Chondrocyte (in vitro differentiated cells): Measurements from ENCODE around the gene ADRA2B. TPM values are rescaled to one million over a fixed set of nuclear protein-coding genes. Genes with fewer than 3 reads are reported as not detected.

Source experiments
- DNase-seq: peaks from one replicate; pipeline ENCODE4 v3.0.0; 2021; ENCODE audit warnings: mixed read lengths, low spot score
- H3K27ac Mint-ChIP-seq: one replicate; pipeline ENCODE4 v1.8.0; 2021; ENCODE audit warnings: mild to moderate bottlenecking, moderate library complexity, mixed read lengths; ENCODE audit not compliant: unreplicated experiment
- H3K27me3 Mint-ChIP-seq: 2 replicates; pipeline ENCODE4 v1.8.0; 2021; ENCODE audit warnings: low read depth, mixed read lengths
- H3K36me3 Mint-ChIP-seq: 2 replicates; pipeline ENCODE4 v1.8.0; 2021; ENCODE audit warnings: low read depth, mixed read lengths
- H3K4me1 Mint-ChIP-seq: 2 replicates; pipeline ENCODE4 v1.8.0; 2021; ENCODE audit warnings: low read depth, mild to moderate bottlenecking, mixed read lengths
- H3K4me3 Mint-ChIP-seq: one replicate; pipeline ENCODE4 v1.8.0; 2021; ENCODE audit warnings: mild to moderate bottlenecking, moderate library complexity, mixed read lengths; ENCODE audit not compliant: unreplicated experiment
- H3K9me3 Mint-ChIP-seq: 2 replicates; pipeline ENCODE4 v1.8.0; 2021; ENCODE audit warnings: low read depth, mixed read lengths
- total RNA-seq: library from RNA; stranded (reverse); gene quantifications from 3 replicates; pipeline ENCODE4 v1.2.1, GENCODE V29; 2021
- TF ChIP-seq, protein P1 (sequence below): fragments of 200-600 bp; sonication (generic); IDR thresholded peaks from 2 replicates; pipeline ENCODE4 v1.5.0; 2021; ENCODE audit warnings: antibody characterized with exemption, mild to moderate bottlenecking, moderate library complexity

Gene ADRA2B
- total RNA-seq, 1 donor from 2014 or later, result 0.07 TPM

DNA sequence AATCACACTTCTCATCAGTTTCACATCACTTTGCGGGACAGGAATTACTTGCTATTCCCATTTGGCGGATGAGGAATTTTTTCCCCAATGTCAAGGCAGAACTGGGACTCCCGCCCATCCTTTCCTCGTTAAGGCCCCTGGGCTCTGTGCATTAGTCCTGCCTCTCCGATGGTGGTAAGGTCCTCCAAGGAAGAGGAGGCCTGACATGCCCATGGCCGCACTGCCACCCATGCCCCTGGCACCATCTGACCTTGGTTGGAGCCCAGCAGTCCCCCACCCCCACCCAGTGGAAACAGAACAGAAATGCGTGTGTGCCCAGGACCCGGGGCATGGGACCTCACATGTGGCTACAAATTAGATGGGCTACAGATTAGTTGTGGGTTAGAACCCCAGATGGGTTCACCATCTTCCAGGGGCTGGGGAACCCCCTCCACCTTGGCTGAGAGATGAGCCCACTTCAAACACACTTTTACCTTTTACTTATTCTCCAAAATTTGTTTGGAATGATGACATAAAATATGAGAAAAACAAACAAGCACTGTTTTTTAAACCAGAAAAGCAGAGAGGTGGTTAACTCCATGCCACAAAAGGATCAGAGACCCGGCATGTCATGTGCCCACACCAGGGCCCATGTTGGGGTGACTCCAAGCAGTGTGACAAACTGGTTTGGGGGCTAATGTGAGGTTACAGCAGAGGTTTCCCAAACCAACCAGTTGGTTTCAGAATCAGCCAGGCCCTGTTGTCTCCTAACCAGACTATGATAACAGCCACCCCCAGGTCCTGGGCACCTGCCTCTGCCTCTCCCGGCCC, 39.8 kb upstream of the ADRA2B start:
- TF ChIP-seq, protein P1, sequence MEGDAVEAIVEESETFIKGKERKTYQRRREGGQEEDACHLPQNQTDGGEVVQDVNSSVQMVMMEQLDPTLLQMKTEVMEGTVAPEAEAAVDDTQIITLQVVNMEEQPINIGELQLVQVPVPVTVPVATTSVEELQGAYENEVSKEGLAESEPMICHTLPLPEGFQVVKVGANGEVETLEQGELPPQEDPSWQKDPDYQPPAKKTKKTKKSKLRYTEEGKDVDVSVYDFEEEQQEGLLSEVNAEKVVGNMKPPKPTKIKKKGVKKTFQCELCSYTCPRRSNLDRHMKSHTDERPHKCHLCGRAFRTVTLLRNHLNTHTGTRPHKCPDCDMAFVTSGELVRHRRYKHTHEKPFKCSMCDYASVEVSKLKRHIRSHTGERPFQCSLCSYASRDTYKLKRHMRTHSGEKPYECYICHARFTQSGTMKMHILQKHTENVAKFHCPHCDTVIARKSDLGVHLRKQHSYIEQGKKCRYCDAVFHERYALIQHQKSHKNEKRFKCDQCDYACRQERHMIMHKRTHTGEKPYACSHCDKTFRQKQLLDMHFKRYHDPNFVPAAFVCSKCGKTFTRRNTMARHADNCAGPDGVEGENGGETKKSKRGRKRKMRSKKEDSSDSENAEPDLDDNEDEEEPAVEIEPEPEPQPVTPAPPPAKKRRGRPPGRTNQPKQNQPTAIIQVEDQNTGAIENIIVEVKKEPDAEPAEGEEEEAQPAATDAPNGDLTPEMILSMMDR, result no peak
- Mint-ChIP-seq H3K27me3 (peaks cover 8% of the 10 kb centered on the region), H3K9me3 (peaks cover 4% of the 10 kb centered on the region), H3K4me1 (no peaks in the 10 kb centered on the region), H3K4me3 (no peak overlapping the region), H3K36me3 (no peaks in the 10 kb centered on the region), H3K27ac (no peak overlapping the region)
- DNase-seq, result peak; percentile 48

DNA sequence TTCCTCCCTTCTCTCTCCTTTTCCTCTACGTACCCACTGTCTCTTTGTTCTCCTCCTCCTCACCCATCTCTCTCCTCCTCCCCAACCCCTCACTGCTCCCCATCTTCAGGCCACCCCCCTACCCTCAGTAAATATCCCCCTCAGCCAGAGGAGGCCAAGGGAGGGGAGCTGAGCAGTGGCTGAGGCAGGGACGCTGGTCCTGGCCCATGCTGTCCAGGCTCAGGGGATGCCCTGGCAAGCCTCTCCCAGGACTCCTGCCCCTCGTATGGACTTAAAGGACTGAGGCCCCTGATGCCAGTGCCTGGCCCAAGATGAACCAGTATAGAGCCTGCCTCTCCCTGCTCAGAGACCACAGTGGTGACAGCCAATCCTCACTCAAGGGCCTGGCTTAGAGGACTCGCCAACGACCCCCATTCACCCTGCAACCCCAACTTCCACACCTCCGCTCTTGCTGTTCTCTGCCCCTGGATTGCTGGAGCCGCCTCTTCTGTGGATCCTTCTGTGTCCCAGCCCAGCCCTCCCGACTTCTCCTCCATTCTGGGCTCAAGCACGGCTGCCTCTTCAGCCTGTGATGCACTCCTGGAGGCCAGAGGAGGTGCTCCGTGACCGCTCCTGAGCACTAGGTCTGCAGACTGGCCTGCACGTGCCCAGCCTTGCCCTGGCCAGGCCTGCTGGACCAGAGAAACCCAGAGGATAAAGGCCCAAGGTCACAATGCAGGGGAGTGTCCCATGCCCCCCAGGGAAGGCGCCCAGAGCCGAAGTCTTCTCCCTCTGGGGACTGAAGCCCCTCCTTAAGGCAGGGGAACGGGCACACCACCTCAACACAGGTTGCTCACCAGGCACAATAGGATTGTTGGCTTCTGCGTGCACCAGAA, 38.4 kb upstream of the ADRA2B start:
- DNase-seq, result peak; percentile 71
- Mint-ChIP-seq H3K4me1 (no peaks in the 10 kb centered on the region), H3K4me3 (no peak overlapping the region), H3K9me3 (no peaks in the 10 kb centered on the region), H3K36me3 (no peaks in the 10 kb centered on the region), H3K27me3 (peaks cover 8% of the 10 kb centered on the region), H3K27ac (no peak overlapping the region)
- TF ChIP-seq, protein P1, result no peak

DNA sequence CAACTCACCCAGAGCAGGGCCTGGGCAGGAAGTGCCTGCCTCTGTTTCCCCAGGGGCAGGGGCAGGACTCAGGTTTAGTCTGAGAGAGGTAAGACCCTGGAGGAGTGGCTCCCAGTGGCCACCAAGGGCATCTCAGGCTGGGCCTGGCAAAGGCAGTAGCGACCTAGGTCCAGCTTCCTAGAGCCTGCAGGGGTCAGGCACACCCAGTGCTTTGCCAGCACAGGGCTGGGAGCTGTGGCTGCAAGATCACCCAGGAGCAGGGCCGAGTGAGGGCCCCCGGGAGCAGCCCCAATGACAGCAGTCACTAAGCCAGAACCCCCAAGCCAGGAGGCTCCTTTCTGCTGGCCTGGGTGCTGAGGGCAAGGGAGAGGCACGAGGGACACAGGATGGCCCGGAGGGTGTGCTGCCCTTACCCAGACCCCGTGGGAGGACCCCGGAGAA, 37.6 kb upstream of the ADRA2B start:
- H3K4me3 Mint-ChIP-seq, result no peak overlapping the region
- peak; percentile 79 for DNase-seq
- no peaks in the 10 kb centered on the region for H3K9me3 Mint-ChIP-seq

DNA sequence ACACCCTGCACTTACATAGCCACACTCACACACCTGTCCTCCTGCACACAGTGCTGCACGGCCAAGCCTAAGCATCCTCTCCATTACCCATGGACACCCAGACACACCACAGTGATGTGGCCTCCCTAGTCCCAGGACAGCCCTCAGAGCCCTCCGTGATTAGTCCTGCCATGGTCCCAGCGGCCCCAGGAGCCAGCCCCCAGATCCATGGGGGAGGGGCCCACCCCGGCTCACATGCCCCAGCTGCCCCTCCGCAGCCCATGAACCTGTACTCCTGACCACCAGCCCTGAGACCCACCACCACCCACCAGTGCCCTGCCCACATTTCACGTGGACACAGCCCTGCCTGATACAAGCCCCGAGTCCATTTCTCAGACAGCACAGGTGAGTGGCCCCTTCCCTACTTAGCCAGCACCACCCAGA, 36.9 kb upstream of the ADRA2B start:
- peaks cover 2% of the 10 kb centered on the region for H3K4me1 Mint-ChIP-seq
- no peaks in the 10 kb centered on the region for H3K36me3 Mint-ChIP-seq
- peak; percentile 75 for DNase-seq
- TF ChIP-seq, protein P1, result no peak
- H3K4me3 Mint-ChIP-seq, result no peak overlapping the region
- H3K27me3 Mint-ChIP-seq, result peaks cover 2% of the 10 kb centered on the region
- H3K9me3 Mint-ChIP-seq, result no peaks in the 10 kb centered on the region
- H3K27ac Mint-ChIP-seq, result no peak overlapping the region

More for the DNA sequence above, 37.6 kb upstream of the ADRA2B start:
- Mint-ChIP-seq H3K36me3 (no peaks in the 10 kb centered on the region), H3K27me3 (peaks cover 4% of the 10 kb centered on the region), H3K4me1 (no peaks in the 10 kb centered on the region), H3K27ac (no peak overlapping the region)
- TF ChIP-seq, protein P1, result no peak
